Measurements from ENCODE around the gene AKAP3. TPM values are rescaled to one million over a fixed set of nuclear protein-coding genes. Genes with fewer than 3 reads are reported as not detected.

Gene AKAP3
- total and polyA plus RNA-seq, 3 experiments from 2014 or later, result 1.6 to 2.8 (median 2.0) TPM

DNA sequence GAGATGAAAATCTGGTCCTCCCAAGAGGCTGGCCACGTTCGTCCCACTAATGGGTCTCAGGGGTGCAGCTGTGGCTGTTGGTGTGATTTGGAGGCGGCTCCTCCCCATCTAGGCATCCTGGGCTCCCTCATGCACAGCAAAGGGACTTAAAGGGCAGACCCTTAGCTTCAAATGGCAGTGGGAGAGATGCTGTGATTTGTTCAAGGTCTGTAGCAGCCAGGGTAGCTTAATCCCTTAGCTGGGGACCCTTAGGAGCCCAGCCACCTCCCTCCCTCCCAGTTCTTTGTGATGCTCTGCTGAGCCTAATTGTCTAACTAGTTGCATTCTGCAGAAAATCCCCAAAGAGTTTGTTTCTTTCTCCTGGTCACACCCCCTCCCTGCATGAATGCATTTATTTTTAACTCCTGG, 68.6 kb downstream of the AKAP3 start:
- CTCF ChIA-PET, result no interaction called here
- peak overlapping the region in 1 of 8 donors; percentile 45 for H3K27ac Mint-ChIP-seq

DNA sequence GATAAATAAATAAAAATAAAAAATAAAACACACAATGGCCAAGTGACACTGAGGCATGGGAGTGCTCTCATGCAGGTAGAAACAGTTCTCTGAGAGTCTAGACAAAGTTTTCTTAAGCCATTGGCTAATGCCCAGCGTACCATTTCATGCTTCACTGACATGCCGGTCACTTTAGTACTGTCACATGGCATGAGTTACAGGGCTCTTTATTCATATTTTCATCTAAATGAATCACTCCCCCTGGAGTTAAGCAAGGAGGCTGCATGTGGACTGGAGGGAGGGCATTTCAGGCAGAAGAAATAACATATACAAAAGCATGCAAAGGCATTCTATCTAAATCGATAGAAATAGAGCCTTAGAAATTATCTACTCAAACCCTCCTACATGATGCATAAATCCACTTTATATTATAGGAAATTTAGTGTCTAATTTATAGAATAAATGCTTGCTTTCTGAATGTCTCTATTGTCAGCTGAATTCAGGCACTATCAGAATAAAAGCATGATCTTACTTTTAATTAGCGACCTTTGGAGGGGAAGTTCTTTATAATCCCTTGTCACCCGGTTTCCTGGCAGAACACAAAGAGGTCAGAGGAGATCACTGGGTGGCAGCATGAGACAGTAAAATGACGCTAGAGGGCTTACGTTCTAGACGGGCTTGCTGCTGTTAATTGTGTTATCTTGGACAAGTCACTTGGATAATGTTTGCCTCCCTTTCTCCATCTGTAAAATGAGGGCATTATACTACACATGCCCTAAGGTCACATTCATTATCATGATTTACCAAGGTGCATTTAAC, 69.3 kb downstream of the AKAP3 start:
- CTCF ChIA-PET, result no interaction called here
- no peak for DNase-seq

More for the DNA sequence above, 68.6 kb downstream of the AKAP3 start:
- POLR2A ChIA-PET, result no interaction called here
- H3K9me3 ChIP-seq (ENCODE audit: low read length), result no peaks in the 10 kb centered on the region
- Mint-ChIP-seq H3K27me3 (peaks cover 10 to 25% of the 10 kb centered on the region in 2 donors), H3K36me3 (no peaks in the 10 kb centered on the region), H3K9me3 (no peaks in the 10 kb centered on the region), H3K4me1 (no peaks in the 10 kb centered on the region), H3K4me3 (no peak overlapping the region)
- no peaks in the 10 kb centered on the region for H3K4me1 ChIP-seq (ENCODE audit: insufficient read depth, low read length)
- H3K4me3 ChIP-seq (ENCODE audit: low read length), result no peak overlapping the region
- no peaks in the 10 kb centered on the region for H3K27me3 ChIP-seq (ENCODE audit: insufficient read depth, low read length, poor library complexity, severe bottlenecking)
- H3K27ac ChIP-seq (ENCODE audit: low read depth, low read length), result no peak overlapping the region
- no peaks in the 10 kb centered on the region for H3K36me3 ChIP-seq (ENCODE audit: insufficient read depth, low read length)
- no peak for DNase-seq

DNA sequence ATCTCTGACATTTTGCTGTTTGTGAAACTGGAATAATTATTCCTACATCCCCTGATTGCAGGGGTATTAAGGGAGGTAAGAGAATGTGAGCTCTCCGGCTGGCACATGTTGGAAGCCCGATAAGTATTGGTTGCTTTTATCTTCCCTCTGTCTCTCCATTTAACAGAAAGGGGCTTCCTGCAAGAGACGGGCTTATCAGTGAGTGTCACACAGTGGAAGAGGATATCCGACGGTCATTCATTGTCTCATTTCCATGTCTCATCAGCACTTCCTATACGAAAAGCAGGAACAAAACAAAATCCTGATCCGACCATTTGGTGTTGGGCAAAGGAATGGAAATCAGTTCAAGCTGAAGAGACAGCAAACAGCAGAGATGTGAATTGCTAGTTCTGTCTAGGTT, 76.2 kb downstream of the AKAP3 start:
- Histone ChIP-seq H3K4me1 (ENCODE audit: insufficient read depth, low read length) (no peaks in the 10 kb centered on the region), H3K27me3 (ENCODE audit: insufficient read depth, low read length, poor library complexity, severe bottlenecking) (no peaks in the 10 kb centered on the region), H3K9me3 (ENCODE audit: low read length) (no peaks in the 10 kb centered on the region), H3K27ac (ENCODE audit: low read depth, low read length) (no peak overlapping the region), H3K4me3 (ENCODE audit: low read length) (no peak overlapping the region), H3K36me3 (ENCODE audit: insufficient read depth, low read length) (no peaks in the 10 kb centered on the region)
- H3K9me3 Mint-ChIP-seq, result no peaks in the 10 kb centered on the region
- no peak for DNase-seq
- no peak overlapping the region for H3K27ac Mint-ChIP-seq
- no peak overlapping the region for H3K4me3 Mint-ChIP-seq
- peaks cover 0 to 4% of the 10 kb centered on the region in 2 donors for H3K27me3 Mint-ChIP-seq
- ChIA-PET POLR2A (no interaction called here), CTCF (no interaction called here)
- no peaks in the 10 kb centered on the region for H3K4me1 Mint-ChIP-seq
- H3K36me3 Mint-ChIP-seq, result no peaks in the 10 kb centered on the region

More for the DNA sequence above, 69.3 kb downstream of the AKAP3 start:
- no peaks in the 10 kb centered on the region for H3K36me3 ChIP-seq (ENCODE audit: insufficient read depth, low read length)
- POLR2A ChIA-PET, result interaction anchor here (0.6 kb wide), 1 partner anchor 22 kb away, joined by 4 read pairs; no protein-coding TSS in a partner anchor
- H3K4me1 Mint-ChIP-seq, result no peaks in the 10 kb centered on the region
- no peaks in the 10 kb centered on the region for H3K27me3 ChIP-seq (ENCODE audit: insufficient read depth, low read length, poor library complexity, severe bottlenecking)
- no peaks in the 10 kb centered on the region for H3K36me3 Mint-ChIP-seq
- H3K9me3 Mint-ChIP-seq, result no peaks in the 10 kb centered on the region
- no peaks in the 10 kb centered on the region for H3K9me3 ChIP-seq (ENCODE audit: low read length)
- H3K27ac ChIP-seq (ENCODE audit: low read depth, low read length), result no peak overlapping the region
- no peak overlapping the region for H3K4me3 Mint-ChIP-seq
- no peak overlapping the region for H3K4me3 ChIP-seq (ENCODE audit: low read length)
- no peaks in the 10 kb centered on the region for H3K4me1 ChIP-seq (ENCODE audit: insufficient read depth, low read length)
- no peak overlapping the region for H3K27ac Mint-ChIP-seq
- peaks cover 8 to 21% of the 10 kb centered on the region in 2 donors for H3K27me3 Mint-ChIP-seq

- Histone ChIP-seq H3K9me3 (ENCODE audit: low read length) (no peaks in the 10 kb centered on the region), H3K4me1 (ENCODE audit: insufficient read depth, low read length) (no peaks in the 10 kb centered on the region), H3K4me3 (ENCODE audit: low read length) (no peak overlapping the region), H3K36me3 (ENCODE audit: insufficient read depth, low read length) (no peaks in the 10 kb centered on the region), H3K27ac (ENCODE audit: low read depth, low read length) (no peak overlapping the region), H3K27me3 (ENCODE audit: insufficient read depth, low read length, poor library complexity, severe bottlenecking) (no peaks in the 10 kb centered on the region)
- DNase-seq, result no peak
- CTCF ChIA-PET, result no interaction called here
- H3K9me3 Mint-ChIP-seq, result no peaks in the 10 kb centered on the region
- H3K4me3 Mint-ChIP-seq, result no peak overlapping the region
- no peaks in the 10 kb centered on the region for H3K36me3 Mint-ChIP-seq
- H3K27me3 Mint-ChIP-seq, result peaks cover 0 to 3% of the 10 kb centered on the region in 2 donors
- POLR2A ChIA-PET, result no interaction called here
- H3K4me1 Mint-ChIP-seq, result no peaks in the 10 kb centered on the region
- H3K27ac Mint-ChIP-seq, result no peak overlapping the region
These were observed 79.6 kb downstream of the AKAP3 start for GRCh38 chr12:4569261-4569660.

DNA sequence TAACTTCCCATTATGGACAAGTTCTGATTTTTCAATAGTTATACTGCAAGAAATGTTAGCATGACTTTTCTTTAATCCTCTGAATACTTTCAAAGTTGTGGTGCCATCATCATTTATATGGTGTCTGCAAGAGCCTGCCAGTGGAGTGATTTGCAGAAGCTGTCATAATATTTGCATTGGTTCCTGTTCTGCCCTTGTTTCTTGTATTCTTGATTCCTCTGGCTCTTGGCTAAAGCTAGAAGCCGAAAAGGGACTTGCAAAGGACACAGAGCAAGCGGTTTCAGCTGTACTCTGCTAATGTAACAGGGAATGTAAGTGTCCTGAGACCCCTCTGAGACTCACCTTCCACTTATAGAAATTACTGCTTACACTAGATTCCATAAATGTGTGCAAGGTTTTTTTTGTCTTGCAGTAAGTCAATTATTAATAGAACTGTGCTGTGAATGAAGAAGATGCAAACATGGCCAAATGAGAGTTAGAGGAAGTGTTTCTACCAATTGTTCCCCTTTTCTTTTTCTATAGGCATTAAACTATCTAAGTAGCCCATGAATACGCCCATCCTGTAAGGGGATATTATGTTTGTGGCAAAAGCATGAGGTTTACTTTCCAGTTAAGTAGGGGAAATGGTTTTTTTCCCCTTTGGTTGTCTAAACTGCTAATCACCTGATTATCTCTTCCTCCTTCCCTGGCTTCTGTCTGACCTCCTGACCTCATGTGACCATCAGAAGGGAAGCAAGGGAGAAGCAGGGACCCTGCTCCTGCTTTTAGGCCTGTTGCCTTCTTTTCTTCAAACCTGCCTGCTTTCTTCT, 81.6 kb downstream of the AKAP3 start:
- Histone ChIP-seq H3K4me1 (ENCODE audit: insufficient read depth, low read length) (no peaks in the 10 kb centered on the region), H3K27ac (ENCODE audit: low read depth, low read length) (no peak overlapping the region), H3K27me3 (ENCODE audit: insufficient read depth, low read length, poor library complexity, severe bottlenecking) (no peaks in the 10 kb centered on the region), H3K9me3 (ENCODE audit: low read length) (no peaks in the 10 kb centered on the region), H3K4me3 (ENCODE audit: low read length) (no peak overlapping the region), H3K36me3 (ENCODE audit: insufficient read depth, low read length) (no peaks in the 10 kb centered on the region)
- no peak overlapping the region for H3K4me3 Mint-ChIP-seq
- no peak overlapping the region for H3K27ac Mint-ChIP-seq
- ChIA-PET POLR2A (no interaction called here), CTCF (no interaction called here)
- no peak for DNase-seq
- no peaks in the 10 kb centered on the region for H3K9me3 Mint-ChIP-seq
- H3K4me1 Mint-ChIP-seq, result no peaks in the 10 kb centered on the region
- H3K36me3 Mint-ChIP-seq, result no peaks in the 10 kb centered on the region
- H3K27me3 Mint-ChIP-seq, result peaks cover 0 to 3% of the 10 kb centered on the region in 2 donors

DNA sequence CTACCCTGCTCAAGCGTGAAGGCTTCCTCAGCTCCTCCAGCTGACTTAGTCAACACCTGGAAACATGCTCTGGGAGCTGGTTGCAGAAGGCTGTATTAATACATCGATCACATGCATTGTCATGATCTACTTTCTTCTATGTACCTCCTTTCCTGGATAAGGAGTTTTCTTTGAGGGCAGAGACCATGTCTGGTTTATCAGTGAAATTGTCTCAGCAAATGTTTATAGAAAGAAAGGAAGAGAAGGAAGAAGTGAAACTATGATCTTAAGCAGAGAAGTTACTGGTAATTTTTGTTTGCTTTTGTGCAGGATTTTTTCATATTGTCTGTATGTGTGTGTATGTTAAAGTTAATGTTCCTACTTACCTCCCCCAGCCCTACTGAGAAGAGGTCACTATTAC, 82.4 kb downstream of the AKAP3 start:
- no peak overlapping the region for H3K4me3 Mint-ChIP-seq
- no peak for DNase-seq
- no peak overlapping the region for H3K4me3 ChIP-seq (ENCODE audit: low read length)
- no peaks in the 10 kb centered on the region for H3K36me3 ChIP-seq (ENCODE audit: insufficient read depth, low read length)
- ChIA-PET POLR2A (no interaction called here), CTCF (no interaction called here)
- no peak overlapping the region for H3K27ac ChIP-seq (ENCODE audit: low read depth, low read length)
- no peaks in the 10 kb centered on the region for H3K9me3 ChIP-seq (ENCODE audit: low read length)
- peaks cover 0 to 3% of the 10 kb centered on the region in 2 donors for H3K27me3 Mint-ChIP-seq
- no peaks in the 10 kb centered on the region for H3K4me1 Mint-ChIP-seq
- no peaks in the 10 kb centered on the region for H3K27me3 ChIP-seq (ENCODE audit: insufficient read depth, low read length, poor library complexity, severe bottlenecking)
- H3K4me1 ChIP-seq (ENCODE audit: insufficient read depth, low read length), result no peaks in the 10 kb centered on the region
- H3K27ac Mint-ChIP-seq, result no peak overlapping the region
- H3K9me3 Mint-ChIP-seq, result no peaks in the 10 kb centered on the region
- no peaks in the 10 kb centered on the region for H3K36me3 Mint-ChIP-seq

Other genes with a start within 250 kb of the AKAP3 start
- not detected for gene FGF6, start 203.2 kb downstream of the AKAP3 start, total RNA-seq
- gene FGF6, start 203.2 kb downstream of the AKAP3 start, polyA plus RNA-seq, result not detected
- gene RAD51AP1, start 110.2 kb downstream of the AKAP3 start, total RNA-seq, result 10 to 100 TPM; 28.4 to 29.5 TPM
- gene RAD51AP1, start 110.2 kb downstream of the AKAP3 start, polyA plus RNA-seq, result 1.6 TPM
- gene DYRK4, start 86.8 kb downstream of the AKAP3 start, total RNA-seq, result 10 to 100 TPM; 29.5 to 29.6 TPM
- gene DYRK4, start 86.8 kb downstream of the AKAP3 start, polyA plus RNA-seq, result 42.5 TPM
- gene NDUFA9, start 63 bp upstream of the AKAP3 start, total RNA-seq, result 100 to 1,000 TPM; 143 TPM
- gene NDUFA9, start 63 bp upstream of the AKAP3 start, polyA plus RNA-seq, result 135 TPM
- gene GALNT8, start 71.3 kb upstream of the AKAP3 start, total RNA-seq, result under 1 TPM; 0.20 to 0.22 TPM
- 3.2 TPM for gene GALNT8, start 71.3 kb upstream of the AKAP3 start, polyA plus RNA-seq

All from CD8-positive, alpha-beta memory T cell (primary cell).